HG02610 (cell line): Measurements from ENCODE around the gene CACNA1B.
"Not testable (repeated sequence)": the region's sequence is repeated elsewhere in the genome, so short reads cannot be mapped to it uniquely, and the experiment has no call there.

ENCODE experiments used
- ATAC-seq: cut with Tn5 transposase; IDR thresholded peaks from one replicate; pipeline ENCODE4 v1.9.1; 2021; ENCODE audit warnings: mild to moderate bottlenecking, moderate library complexity; ENCODE audit not compliant: unreplicated experiment

CACNA1B gene

DNA sequence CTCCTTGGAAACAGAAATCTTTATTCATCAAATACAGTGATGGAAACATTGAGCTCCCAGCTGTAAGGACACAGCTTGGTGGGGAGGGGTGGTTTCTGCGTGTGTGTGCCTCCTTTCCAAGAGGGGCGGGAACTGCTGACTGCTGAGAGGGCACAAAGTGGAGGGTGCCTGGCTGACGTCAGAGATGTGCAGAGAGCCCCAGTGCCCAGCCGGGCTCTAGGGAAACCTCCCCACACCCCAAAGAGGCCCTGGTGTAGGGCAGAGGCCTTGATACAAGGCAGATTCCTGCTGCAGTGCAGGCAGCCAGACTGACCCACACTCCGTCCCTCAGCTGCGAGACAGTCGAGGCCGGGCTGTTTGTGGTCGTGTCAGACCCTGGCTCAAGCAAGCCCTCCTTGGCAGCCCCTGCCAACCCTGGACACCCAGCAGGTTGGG, 191.0 kb downstream of the CACNA1B start:
- no peak for ATAC-seq

DNA sequence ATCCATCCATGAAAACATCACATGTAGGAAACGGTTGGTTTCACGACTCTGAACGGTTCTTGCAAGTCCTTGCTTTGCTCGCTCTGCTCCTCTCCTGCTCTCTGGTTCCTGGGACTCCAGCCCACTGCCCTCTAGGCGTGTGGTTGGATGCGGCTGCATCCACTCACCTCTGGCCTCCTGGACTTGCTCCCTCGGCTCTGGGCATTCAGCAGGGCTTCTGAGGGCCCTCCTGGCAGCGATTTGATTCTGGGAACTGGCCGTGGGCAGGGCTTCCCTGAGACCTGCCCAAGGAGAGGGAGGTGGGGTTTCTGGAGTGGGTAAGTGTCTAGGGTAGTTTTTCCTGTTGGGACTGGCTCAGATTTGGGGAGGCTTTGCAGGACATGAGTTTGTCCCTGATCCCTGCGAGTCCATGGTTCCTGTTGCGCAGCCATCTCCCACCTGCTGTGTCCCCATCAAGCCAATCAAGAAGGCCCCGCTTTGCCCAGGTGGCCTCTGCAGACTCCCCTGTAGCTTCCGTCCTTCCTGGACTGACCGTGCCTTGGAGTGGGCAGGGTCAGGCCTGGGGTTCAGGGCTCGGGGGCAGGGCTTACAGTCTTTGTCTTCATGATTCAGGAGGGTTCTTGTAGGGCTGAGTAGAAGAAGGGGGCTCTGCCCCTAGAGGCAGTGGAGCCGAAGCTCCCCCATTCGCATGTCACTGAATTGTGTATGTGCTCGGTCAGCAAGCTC, 192.3 kb downstream of the CACNA1B start:
- ATAC-seq: no peak

DNA sequence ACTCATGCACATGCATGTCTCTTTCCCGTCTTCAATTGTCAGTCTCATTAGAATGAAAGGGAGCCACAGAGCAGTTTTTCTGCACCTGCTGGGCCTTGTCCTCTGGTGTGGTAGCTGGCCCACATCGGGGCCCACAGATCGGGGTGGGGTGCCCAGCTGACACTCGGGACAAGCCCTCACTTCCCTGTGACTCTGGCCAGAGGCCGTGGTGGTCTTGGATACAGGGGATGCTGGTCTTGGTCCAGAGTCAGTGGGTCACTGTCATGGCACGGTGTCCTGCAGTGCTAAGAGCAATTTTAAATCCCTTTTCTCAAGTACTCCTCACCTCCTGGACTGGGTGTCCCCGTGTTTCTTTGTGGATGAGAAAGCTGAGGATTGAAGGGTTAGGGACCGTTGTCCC, 193.2 kb downstream of the CACNA1B start:
- ATAC-seq: no peak

DNA sequence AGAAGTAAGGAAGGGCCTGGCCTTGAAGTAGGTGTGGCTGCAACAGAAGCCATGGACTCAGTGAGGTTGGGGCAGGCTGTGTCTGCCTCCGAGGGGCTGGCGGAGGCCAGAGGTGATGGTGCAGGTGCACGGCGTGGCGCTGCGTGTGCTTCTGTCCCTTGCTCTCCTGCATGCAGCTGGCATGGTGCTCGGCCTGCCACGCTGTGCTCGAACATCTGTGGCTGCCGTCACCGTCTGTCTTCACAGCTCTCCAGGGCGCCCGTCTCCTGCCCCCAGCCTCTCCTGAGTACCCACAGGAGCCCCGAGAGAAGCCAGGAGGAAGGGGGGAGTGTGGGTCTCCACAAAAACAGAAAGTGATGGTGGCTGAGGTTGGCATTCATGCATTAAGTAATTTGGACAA, 193.7 kb downstream of the CACNA1B start:
- no peak for ATAC-seq

DNA sequence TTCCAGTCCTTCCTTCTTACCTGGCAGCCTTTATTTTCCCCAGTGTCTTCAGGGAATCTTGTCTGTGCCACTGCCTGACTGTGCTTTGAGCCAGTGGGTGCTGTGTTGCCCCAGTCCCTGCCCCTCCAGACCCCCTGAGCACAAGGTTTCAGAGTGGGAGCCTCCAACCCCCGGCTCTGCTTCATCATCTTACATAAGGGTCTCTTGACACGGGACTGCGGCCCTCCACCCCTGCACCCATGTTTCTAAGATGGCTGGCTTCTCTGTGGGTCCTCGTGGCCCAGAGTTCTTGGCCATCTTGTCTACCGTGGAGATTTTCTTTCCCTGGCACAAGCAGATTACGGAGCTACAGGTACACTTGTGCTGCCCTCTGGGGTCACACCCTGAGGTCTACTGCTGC, 194.1 kb downstream of the CACNA1B start:
- ATAC-seq: no peak

DNA sequence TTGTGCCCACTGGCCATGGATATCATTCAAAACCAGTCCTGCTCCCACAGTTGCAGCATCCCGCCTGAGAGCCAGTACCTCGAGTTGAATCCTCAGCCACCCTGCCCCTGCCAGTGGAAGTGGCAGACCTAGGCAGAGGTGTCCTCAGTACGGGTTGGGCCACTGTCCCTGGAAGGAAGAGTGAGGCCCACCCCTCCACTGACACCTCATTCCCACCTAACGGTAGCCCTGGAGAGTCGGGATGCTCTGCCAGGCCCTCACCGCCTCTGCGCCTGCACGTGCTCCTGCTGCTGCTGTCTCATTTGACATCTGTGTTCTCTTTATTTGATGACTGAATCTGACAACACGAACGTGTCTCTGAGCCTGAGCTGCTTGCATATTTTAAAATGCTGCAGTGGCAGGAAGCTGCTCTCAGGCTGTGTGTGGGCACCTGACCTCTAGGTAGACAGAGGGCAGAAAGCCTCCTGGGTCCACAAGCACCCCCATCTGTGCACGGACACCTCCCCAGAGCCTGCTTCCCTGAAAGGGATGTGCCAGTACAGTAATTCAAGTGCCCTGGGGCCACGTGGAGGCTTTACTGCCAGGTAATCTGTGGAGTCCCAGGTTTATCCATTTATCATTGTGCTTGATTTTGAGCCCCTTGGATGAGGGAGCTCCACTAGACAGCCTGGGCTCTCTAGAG, 194.7 kb downstream of the CACNA1B start:
- no peak for ATAC-seq

DNA sequence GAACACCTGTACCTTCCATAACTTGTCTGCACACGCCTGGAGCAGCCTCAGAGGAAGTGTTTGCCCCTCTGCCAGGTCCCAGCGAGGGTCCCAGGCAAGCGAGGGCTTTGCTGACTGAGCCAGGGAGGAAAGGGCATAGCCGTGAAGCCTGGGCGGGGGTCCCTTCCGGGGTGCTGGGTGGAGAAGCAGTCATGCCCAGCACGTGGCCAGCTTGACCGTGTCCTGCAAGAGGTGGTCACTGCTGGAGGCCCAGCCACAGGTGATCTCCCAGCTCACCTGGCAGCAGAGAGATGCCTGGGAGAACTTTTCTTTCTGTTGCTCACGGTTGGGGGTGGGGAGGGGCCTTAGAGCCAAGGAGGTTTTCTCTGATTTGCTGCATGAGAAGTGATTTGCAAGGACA, 195.3 kb downstream of the CACNA1B start:
- no peak for ATAC-seq

DNA sequence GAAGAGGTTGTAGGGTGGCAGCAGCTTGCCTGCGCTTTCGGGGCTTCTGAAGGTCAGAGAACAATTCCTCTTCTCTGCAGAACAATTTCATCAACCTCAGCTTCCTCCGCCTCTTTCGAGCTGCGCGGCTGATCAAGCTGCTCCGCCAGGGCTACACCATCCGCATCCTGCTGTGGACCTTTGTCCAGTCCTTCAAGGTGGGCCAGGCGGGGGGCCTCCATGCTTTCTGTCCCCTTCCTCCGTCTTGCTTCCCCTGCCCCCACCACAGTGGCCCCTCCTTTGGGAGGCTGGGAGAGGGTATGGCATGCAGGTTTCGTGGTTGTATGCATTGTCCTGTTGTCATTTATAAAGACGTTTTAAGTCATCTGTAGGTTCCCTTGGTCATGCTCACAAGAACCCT, 195.8 kb downstream of the CACNA1B start:
- ATAC-seq: no peak

DNA sequence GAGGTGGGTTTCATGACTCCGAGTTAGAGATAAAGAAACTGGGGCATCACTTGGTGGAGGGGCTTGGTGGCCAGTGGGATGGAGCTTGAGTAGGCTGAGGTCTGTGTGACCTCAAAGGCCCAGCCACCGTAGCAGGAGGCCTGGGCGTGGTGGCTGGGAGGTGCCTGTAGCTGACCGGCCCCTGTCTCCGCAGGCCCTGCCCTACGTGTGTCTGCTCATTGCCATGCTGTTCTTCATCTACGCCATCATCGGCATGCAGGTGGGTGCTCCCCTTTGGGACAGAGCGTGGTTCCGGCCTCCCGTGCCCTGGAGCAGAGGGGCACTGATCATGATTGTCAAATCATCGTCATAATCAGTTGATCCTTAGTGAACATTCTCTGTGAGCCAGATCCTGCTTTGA, 196.2 kb downstream of the CACNA1B start:
- no peak for ATAC-seq

DNA sequence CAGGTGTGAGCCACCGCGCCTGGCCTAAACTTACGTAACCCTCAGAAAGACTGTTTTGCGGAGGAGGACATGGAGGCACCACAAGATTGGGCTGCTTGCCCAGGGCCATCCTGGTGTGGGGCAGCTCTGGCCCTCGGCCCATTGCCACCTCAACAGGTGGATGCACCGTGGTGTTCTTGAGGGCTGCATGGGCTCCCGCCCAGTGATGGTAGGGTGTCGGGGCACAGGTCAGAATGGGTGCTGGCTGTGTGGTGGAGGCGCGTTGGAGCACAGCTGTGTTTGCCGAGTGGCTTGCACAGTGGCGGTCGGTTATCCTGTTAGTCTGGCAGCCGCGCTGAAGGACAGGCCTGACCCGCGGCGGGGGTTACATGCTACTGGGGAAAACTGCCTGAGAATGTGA, 196.9 kb downstream of the CACNA1B start:
- no peak for ATAC-seq

DNA sequence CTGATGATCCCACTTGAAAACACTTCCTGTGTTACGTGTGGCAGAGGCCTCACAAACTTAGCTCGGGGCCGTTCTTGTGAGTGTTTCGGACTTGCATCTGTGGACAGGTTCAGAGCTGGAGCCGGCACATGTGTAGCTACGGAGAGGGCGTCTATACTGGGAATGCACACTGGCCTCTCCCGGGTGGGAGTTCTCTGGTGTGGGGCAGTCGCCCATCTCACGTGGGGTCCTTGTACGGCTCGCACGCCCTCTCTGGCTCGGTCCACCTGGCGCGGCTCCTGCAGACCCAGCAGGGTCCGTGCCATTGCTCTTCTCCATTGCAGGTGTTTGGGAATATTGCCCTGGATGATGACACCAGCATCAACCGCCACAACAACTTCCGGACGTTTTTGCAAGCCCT, 197.9 kb downstream of the CACNA1B start:
- no peak for ATAC-seq

DNA sequence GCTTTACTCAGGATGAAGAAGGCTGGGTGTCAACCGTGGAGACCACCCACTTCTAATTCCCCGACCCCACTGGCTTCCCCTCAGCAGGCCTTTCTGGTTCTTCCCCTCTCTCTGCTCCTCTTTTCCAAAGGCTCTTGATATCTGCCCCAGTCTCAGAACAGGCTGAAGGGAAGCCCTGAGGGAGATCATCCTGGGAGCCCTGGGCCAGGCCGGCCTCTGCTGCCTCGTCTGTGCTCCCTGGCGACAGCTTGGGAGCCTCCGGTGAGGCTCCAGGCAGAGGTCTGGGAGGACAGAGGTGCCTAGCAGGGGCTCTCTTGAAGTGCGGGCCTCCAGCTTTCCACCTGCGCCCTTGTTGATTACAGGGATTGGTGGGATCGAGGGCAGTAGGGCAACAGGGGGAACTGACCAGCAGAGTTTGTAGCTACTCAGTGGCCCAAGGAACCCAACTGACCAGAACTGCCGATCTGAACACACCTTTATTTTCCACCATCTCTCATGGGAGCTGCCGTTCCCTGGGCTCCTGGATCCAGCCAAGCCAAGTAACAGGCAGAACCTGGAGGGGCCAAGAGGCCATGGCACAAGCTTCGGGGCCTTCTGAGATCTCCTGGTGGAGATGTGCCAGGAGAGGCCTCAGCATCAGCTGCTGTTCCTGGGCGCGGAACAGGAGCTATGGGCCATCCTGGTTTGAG, 198.5 kb downstream of the CACNA1B start:
- no peak for ATAC-seq

DNA sequence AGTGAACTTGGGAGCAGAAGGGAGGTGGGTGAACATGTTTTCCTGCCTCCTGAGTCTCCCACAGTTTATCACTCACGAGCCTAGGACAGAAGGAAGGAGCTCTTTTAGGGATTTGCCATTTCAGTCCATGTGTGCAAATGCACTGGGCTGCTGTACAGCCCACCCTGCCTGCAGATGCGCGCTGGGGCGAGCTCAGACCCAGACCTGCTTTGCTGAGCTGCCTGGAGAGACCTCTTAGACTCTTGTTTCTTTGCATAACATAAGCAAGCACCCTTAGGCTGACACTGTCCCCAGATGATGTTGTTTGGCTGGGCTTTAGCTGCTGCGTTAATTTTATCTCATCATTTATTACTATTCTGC, 199.0 kb downstream of the CACNA1B start:
- ATAC-seq: no peak

DNA sequence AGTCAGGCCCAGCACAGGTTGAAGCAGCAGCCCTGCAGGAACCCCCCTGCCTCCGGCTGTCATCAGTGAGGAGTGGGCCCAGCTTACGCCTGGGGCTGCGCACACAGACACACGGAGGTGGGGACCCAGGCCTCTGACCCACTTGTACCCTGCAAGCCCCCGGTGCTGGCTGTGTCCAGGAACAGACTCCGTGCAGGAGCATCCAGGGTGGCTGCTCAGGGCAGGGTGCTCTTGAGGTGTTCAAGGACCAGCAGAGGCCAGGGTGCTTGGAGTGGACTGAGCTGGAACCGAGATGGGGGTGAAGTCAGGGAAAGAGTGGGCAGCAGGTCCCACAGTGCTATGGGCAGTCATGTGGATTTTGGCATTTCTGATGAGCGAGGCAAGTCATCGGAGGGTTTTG, 199.5 kb downstream of the CACNA1B start:
- no peak for ATAC-seq

DNA sequence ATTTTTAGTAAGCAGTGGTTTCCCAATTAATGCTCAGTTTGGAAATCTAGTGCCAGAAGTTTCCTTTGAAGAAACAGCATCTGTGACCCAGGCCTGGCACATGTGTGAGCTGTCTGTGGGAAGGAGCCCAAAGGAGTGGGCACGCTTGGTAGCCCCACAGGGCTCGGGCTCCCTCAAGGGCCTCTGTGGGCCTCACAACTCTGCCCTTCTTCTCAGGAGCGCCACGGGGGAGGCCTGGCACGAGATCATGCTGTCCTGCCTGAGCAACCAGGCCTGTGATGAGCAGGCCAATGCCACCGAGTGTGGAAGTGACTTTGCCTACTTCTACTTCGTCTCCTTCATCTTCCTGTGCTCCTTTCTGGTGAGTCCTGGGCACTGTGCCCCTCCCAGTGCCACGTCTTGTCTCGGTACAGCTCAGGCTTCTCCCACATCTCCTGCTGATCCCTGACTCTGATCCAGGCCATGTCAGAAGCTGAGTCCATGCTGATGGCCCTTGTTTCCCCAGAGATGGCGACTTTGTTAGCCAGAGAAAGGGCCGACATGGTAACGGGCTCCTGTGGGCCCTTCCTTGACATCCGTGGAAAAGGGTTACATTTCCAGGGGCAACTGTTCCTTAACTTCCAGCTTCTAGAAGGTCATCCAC, 200.4 kb downstream of the CACNA1B start:
- no peak for ATAC-seq

DNA sequence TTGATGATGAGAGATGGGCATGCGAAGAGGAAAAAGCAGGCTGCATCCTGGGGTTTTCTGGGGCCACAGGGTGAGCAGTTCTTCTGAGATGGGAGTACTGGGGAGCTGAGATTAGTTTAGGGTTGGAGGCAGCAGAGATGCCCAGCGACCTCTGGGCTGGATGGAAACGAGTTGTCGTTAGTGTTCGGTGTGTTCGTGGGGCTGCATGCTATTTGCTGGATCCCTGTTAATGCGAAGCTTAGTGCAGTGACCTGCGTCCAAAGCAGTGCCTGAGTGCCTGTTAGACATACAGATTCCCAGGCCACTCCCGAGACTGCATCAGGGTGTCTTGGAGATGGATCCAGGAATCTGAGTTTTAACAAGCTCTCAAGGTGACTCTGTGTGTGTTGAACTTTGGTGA, 201.3 kb downstream of the CACNA1B start:
- ATAC-seq: no peak

DNA sequence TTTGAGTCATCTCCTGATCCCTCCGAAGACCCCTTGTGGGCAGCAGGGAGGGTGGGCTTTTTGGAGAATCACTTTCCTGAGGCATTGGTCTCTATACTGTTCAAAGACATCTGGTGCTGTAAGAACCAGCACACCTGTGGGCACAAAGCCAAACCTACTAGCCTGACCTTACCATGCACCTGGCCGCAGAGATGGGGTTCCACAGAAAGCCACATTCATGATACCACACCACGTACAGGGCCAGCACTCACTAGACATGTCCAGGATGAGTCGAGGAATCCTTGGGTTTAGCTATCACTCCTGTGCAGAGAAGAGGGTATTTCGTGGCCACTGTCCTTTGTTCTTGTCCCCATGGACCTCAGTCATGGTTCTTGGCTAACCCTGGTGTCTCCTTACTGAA, 203.4 kb downstream of the CACNA1B start:
- ATAC-seq: no peak

DNA sequence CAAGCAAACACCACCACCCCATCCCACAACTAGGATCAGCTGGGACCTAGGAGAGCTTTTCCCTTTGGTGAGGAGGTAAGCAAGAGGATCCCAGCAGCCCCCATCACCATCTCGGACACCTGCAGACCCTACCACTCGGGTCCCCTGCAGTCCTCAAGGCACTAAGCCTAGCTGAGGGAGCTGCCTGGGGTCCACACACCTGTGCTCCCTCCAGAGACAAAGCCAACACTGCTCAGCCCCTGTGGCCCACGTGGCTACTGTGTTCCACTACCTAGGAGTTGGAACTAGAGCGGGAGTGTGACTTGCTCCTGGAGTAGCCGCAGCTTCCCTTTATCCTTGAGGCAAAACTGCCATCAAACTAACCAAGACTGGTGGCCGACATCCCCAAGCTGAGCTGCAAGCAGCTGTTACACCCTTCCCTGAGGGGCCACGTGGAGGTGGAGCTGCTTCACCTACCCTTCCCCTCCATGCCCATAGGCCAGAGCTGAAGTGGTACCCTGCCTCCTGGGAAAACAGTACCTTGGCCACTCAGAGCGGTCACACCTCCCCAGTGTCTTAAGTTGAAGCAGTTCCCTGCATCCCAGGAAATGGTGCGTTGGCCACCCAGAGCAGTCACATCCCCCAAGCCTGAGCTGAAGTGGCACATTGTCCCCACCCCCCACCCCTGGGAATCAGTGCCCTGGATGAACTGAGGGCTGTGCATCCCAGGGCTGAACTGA, 205.5 kb downstream of the CACNA1B start:
- ATAC-seq: no peak

DNA sequence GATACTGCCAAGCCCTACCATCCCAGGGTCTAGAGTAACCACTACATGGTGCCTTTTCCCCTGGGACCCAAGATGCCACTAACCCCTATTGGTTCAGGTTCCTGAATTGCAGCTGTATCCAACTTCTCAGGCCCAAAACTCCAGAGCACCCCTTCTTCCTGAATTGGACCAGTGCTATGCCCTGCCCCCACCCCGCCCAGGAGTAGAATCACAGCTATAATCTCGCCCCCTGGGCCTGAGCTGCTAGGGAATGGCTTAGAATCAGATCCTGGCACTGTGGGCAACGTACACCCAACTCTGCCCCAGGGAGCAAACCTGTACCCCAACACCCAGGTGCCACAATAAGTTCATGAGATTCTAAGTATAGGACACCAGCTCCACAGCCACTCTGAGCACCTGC, 206.3 kb downstream of the CACNA1B start:
- ATAC-seq: no peak

DNA sequence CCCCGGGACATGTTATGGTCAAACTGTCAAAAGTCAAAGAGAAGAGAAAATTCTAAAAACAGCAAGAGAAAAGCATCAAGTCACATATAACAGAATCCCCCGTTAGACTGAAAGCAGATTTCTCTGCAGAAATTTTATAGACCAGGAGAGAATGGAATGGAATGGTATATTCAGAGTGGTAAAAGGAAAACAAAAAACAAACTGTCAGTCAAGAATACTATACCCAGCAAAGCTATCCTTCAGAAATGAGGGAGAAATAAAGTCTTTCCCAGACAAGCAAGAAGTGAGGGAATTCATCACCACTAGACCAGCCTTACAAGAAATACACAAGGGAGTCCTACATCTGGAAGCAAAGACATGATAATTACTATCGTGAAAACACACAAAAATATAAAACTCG, 208.0 kb downstream of the CACNA1B start:
- ATAC-seq: no peak

DNA sequence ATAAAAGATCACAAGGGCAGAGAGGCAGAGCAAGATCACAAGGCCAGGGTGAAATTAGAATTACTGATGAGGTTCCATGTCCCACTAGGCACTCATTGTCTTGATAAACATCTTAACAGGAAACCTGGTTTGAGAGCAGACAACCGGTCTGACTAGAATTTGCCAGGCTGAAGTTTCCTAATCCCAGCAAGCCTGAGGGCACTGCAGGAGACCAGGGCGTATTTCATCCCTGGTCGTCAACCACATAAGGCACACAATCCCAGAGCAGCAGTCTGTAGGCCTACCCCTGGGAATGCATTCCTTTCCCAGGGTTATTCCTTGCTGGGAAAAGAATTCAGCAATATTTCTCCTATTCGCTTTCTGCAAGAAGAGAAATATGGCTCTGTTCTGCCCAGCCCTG, 214.5 kb downstream of the CACNA1B start:
- not testable (repeated sequence) for ATAC-seq
